GM12874 (cell line): ENCODE measurements around the gene NUDT14.

Source experiments
- CTCF ChIP-seq: IDR thresholded peaks from 2 replicates; pipeline ENCODE4 v1.5.1; 2011; ENCODE audit warnings: low read depth, mild to moderate bottlenecking, control low read depth, low read length, moderate library complexity; ENCODE audit not compliant: insufficient read depth

The NUDT14 gene

GRCh38 chr14:105136401-105137322, 44.5 kb downstream of the NUDT14 start:
- TF ChIP-seq CTCF: no peak

DNA sequence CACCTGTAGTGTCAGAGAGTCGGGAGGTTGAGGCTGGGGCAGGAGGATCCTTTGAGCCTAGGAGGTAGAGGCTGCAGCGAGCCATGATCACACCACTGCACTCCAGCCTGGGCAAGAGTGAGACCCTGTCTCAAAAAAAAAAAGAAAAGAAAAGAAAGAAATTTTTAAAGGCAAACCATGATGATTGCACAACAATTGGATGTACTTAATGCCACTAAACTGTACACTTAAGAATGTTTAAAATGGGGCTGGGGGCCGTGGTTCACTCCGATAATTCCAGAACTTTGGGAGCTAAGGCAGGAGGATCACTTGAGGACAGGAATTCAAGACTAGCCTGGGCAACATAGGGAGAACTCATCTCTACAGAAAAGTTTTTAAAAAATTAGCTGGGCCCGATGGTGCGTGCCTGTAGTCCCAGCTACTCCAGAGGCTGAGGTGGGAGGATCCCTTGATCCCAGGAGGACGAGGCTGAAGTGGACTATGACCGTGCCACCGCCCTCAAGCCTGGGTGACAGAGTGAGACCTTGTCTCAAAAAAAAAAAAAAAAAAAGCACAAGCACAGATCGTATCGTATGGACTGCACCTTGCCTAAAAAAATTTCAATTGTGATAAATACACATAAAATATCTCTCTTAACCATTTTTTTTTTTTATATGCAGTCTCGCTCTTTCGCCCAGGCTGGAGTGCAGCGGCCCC, 45.3 kb downstream of the NUDT14 start:
- no peak for TF ChIP-seq CTCF

DNA sequence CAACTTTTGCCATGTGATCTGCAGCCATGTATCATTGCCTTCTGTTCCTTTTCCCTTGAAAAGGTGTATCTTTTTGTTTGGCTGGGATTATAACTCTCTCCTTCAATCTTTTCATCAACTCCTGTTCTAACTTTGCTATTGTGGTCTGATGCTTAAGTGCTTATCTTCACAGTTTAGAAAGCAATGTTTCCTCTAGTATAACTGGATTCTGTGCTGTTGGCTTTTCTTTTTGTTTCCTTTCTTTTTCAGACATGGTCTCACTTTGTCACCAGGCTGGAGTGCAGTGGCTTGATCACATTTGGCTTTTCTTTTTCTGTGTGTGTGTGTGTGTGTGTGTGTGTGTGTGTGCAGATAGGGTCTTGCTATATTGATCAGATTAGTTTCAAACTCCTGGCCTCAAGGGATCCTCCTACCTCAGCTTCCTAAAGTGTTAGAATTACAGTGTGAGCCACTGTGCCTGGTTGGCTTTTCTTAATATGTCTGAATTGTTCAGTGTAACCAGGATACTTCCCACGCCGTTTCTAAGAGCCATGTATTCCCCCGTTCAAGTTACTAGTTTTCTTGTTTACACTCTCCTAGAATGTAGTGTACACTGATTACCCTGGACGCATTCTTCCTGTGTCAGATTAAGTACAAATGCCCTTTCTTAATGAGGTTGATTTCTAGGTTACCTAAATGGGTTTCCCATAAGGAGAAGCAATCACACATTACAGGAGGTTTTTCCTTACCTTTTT, 48.0 kb downstream of the NUDT14 start:
- no peak for TF ChIP-seq CTCF

DNA sequence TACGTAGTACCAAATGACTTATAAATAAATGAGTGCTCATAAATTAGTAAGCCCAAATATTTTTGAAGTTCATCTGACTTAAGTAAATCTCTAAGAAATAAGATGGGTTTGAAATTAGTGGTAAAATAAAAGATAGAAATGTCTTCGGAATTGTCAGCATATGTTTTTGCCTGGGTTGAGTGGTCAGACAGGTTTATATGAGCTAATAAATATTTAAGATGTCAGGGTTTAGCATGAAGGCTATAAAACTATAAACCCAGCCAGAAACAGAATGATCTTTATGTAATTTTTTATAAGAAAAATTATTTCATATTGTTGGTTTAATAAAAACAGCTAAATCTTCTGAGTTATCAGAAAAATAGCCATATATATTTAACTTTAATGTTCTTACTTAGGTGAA, 49.9 kb downstream of the NUDT14 start:
- no peak for TF ChIP-seq CTCF

DNA sequence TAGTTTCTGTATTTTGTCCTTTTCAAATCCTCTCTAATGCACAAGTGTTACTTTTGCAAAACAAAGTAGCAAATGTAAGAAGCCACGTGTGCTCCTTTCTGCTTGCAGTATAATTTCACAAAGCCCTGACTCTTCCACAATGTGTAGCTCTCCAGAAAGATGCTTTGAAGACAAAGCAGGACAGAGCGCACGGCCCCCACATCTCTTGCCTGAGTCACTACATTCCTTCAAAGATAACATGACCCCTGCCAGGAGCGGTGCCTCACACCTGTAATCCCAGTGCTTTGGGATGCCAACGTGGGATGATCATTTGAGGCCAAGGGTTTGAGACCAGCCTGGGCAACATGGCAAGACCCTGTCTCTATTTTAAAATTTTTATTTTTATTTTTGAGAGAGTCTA, 53.1 kb downstream of the NUDT14 start:
- TF ChIP-seq CTCF: no peak

- no peak for TF ChIP-seq CTCF
These were observed 54.2 kb downstream of the NUDT14 start for GRCh38 chr14:105126981-105127329.
